GM12878 (cell line): ENCODE data around the gene FHOD3. TPM values are rescaled to one million over a fixed set of nuclear protein-coding genes. Genes with fewer than 3 reads are reported as not detected.

Experiments used
- ATAC-seq: fragments of 200-7000 bp; cut with Tn5 transposase; 3 replicates; pipeline ENCODE4 v1.9.1; 2020; ENCODE audit warnings: mild to moderate bottlenecking, moderate library complexity
- BruUV-seq: library from RNA; stranded (reverse); fragments of 400-500 nt; replicated peaks from 2 replicates; lab custom pipeline; 2021; lab: Mats Ljungman, UMichigan
- CTCF ChIA-PET: fragments of 300-600 bp; sonication (Branson Sonifier 250); formaldehyde crosslinking; extraction: SDS; loops from one replicate; lab custom pipeline; 2021; ENCODE audit warnings: inconsistent platforms; lab: Yijun Ruan, JAX
- POLR2A ChIA-PET: fragments of 350-600 bp; formaldehyde crosslinking; extraction: SDS; loops from one replicate; lab custom pipeline; 2021; ENCODE audit warnings: inconsistent platforms; lab: Charles Lee
- RAD21 ChIA-PET: fragments of 300-600 bp; sonication (Branson Sonifier 250); formaldehyde crosslinking; loops from one replicate; lab custom pipeline; 2023; ENCODE audit warnings: antibody characterized with exemption; ENCODE audit not compliant: unreplicated experiment; lab: Charles Lee
- SMC1A ChIA-PET: fragments of 300-600 bp; sonication (Branson Sonifier 250); formaldehyde crosslinking; loops from one replicate; lab custom pipeline; 2023; ENCODE audit not compliant: unreplicated experiment, uncharacterized antibody; lab: Charles Lee
- DNase-seq: peaks from one replicate; pipeline ENCODE4 v3.0.0-alpha.2; 2011; ENCODE audit warnings: low read depth, low spot score
- FAIRE-seq: peaks from 3 replicates; lab custom pipeline; 2011; peaks lifted over from hg19 to GRCh38; lab: Jason Lieb, UNC
- H2AFZ ChIP-seq: 2 replicates; pipeline ENCODE4 v1.6.0; 2011; ENCODE audit warnings: low read depth, low read length, control low read depth; ENCODE audit not compliant: control insufficient read depth
- H3K27ac ChIP-seq: 2 replicates; pipeline ENCODE4 v1.5.1; 2011; ENCODE audit warnings: control low read depth; ENCODE audit not compliant: control insufficient read depth, insufficient read depth
- H3K27me3 ChIP-seq, 2 experiments: replicated peaks in 1 of 2; 2 replicates each; pipeline versions ENCODE4 v1.6.0 to v1.6.1; 2011; ENCODE audit warnings: low read length in 1 of 2; ENCODE audit not compliant: control insufficient read depth in 2 of 2, insufficient read depth in 2 of 2
- H3K36me3 ChIP-seq, 2 experiments: 2 replicates each; pipeline ENCODE4 v1.5.1; 2011; ENCODE audit warnings: low read length in 1 of 2; ENCODE audit not compliant: control insufficient read depth in 2 of 2, insufficient read depth in 2 of 2
- H3K4me1 ChIP-seq: 2 replicates; pipeline ENCODE4 v1.6.1; 2011; ENCODE audit warnings: mild to moderate bottlenecking, low read length, moderate library complexity, mixed read lengths; ENCODE audit not compliant: control insufficient read depth, insufficient read depth
- H3K4me2 ChIP-seq: 2 replicates; pipeline ENCODE4 v1.6.0; 2011; ENCODE audit warnings: control low read depth; ENCODE audit not compliant: control insufficient read depth, insufficient read depth
- H3K4me3 ChIP-seq: fragments of 200-600 bp; sonication (generic); 2 replicates; pipeline ENCODE4 v1.5.1; 2016
- H3K79me2 ChIP-seq: 2 replicates; pipeline ENCODE4 v1.6.0; 2011; ENCODE audit warnings: low read length; ENCODE audit not compliant: control insufficient read depth, insufficient read depth
- H3K9ac ChIP-seq: 2 replicates; pipeline ENCODE4 v1.8.0; 2011; ENCODE audit warnings: low read length, control low read depth, mixed read lengths; ENCODE audit not compliant: control insufficient read depth, insufficient read depth
- H3K9me3 ChIP-seq: replicated peaks from 3 replicates; pipeline ENCODE4 v1.5.1; 2011; ENCODE audit warnings: mild to moderate bottlenecking, low read length; ENCODE audit not compliant: control insufficient read depth, insufficient read depth
- H4K20me1 ChIP-seq: 2 replicates; pipeline ENCODE4 v1.6.0; 2011; ENCODE audit not compliant: control insufficient read depth, insufficient read depth
- BHLHE40 ChIP-seq, 2 experiments: fragments of 450-650 bp in 1 of 2; IDR thresholded peaks; 2 replicates each; pipeline ENCODE4 v1.6.1; 2011 to 2017; ENCODE audit warnings: low read depth in 2 of 2, borderline replicate concordance in 1 of 2, improper control_type of control experiment in 1 of 2, low read length in 1 of 2, mild to moderate bottlenecking in 1 of 2
- BMI1 ChIP-seq: fragments of 450-650 bp; IDR thresholded peaks from 2 replicates; pipeline ENCODE4 v1.6.1; 2016; ENCODE audit warnings: mild to moderate bottlenecking, moderate library complexity, borderline replicate concordance
- CBX3 ChIP-seq: fragments of 200-600 bp; sonication (generic); IDR thresholded peaks from 2 replicates; pipeline ENCODE4 v1.6.1; 2016; ENCODE audit warnings: low read depth, borderline replicate concordance
- CHD2 ChIP-seq: IDR thresholded peaks from 2 replicates; pipeline ENCODE4 v1.6.1; 2011; ENCODE audit warnings: low read depth, low read length, improper control_type of control experiment, borderline replicate concordance
- E2F8 ChIP-seq: fragments of 450-650 bp; IDR thresholded peaks from 2 replicates; pipeline ENCODE4 v1.6.1; 2018; ENCODE audit warnings: mild to moderate bottlenecking, low read depth, moderate library complexity; ENCODE audit not compliant: partially characterized antibody
- ELK1 ChIP-seq: IDR thresholded peaks from 2 replicates; pipeline ENCODE4 v1.6.1; 2012; ENCODE audit warnings: low read depth, low read length, improper control_type of control experiment
- MTA2 ChIP-seq: fragments of 450-650 bp; IDR thresholded peaks from 2 replicates; pipeline ENCODE4 v1.6.1; 2016; ENCODE audit warnings: low read depth, mild to moderate bottlenecking, moderate library complexity
- NFIC ChIP-seq: IDR thresholded peaks from 2 replicates; pipeline ENCODE4 v1.6.1; 2012; ENCODE audit warnings: low read depth, mild to moderate bottlenecking, inconsistent platforms, low read length, moderate library complexity
- NFYA ChIP-seq: IDR thresholded peaks from 2 replicates; pipeline ENCODE4 v1.6.1; 2011; ENCODE audit warnings: low read depth, mild to moderate bottlenecking, low read length, improper control_type of control experiment, borderline replicate concordance
- PKNOX1 ChIP-seq: fragments of 450-650 bp; IDR thresholded peaks from 2 replicates; pipeline ENCODE4 v1.6.1; 2016; ENCODE audit warnings: mild to moderate bottlenecking
- RELA ChIP-seq: fragments of 450-650 bp; IDR thresholded peaks from 2 replicates; pipeline ENCODE4 v1.8.0; 2014; ENCODE audit warnings: borderline replicate concordance; ENCODE audit not compliant: partially characterized antibody
- SIN3A ChIP-seq: IDR thresholded peaks from 2 replicates; pipeline ENCODE4 v1.6.1; 2012; ENCODE audit warnings: low read depth, low read length, improper control_type of control experiment
- SMAD5 ChIP-seq: IDR thresholded peaks from 2 replicates; pipeline ENCODE4 v1.6.1; 2016; ENCODE audit warnings: antibody characterized with exemption, low read depth
- SREBF2 ChIP-seq: IDR thresholded peaks from 2 replicates; pipeline ENCODE4 v1.6.1; 2012; ENCODE audit warnings: mild to moderate bottlenecking, low read length
- TCF3 ChIP-seq: IDR thresholded peaks from 2 replicates; pipeline ENCODE4 v1.6.1; 2012; ENCODE audit warnings: low read depth, mild to moderate bottlenecking, low read length, borderline replicate concordance; ENCODE audit not compliant: insufficient read depth
- ZNF274 ChIP-seq: IDR thresholded peaks from one replicate; pipeline ENCODE4 v1.8.0; 2011; ENCODE audit not compliant: insufficient read length, insufficient read depth
- WGBS: methylation state at CpG from one replicate; pipeline ENCODE4 v1.1.6; 2016; ENCODE audit warnings: low lambda C conversion rate; ENCODE audit not compliant: insufficient replicate concordance, insufficient coverage; ENCODE audit errors: missing lambda C conversion rate; 5-methylcytosine and 5-hydroxymethylcytosine counted together
- in situ Hi-C: fragments of 300-500 bp; cut with MboI; formaldehyde crosslinking; loops from 9 replicates; pipeline ENCODE4 v1.14.3; 2018; ENCODE audit warnings: mixed read lengths
- intact Hi-C: fragments of 100-400 bp; cut with micrococcal nuclease; formaldehyde crosslinking; loops from one replicate; pipeline ENCODE4 v1.14.2; 2022; ENCODE audit not compliant: unreplicated experiment
- polyA plus RNA-seq, 11 experiments: library from polyadenylated mRNA; depleted of rRNA in 4 of 11; unstranded in 6 of 11; stranded (reverse) in 5 of 11; fragments of >200 nt; fragmentation: Nextera tagmentation in 4 of 11; fragmentation: Illumina TruSeq in 1 of 11; extraction: Ambion mirVana in 4 of 11; extraction: Trizol in 1 of 11; gene quantifications; 1 replicate in 1 of 11; 2 replicates in 10 of 11; pipeline versions ENCODE4 v1.2.1 to v1.2.3, GENCODE V29; 2011 to 2016; ENCODE audit warnings: inconsistent platforms in 2 of 11, missing spikeins in 2 of 11, low read depth in 1 of 11
- total RNA-seq, 4 experiments: library from RNA; depleted of rRNA in 3 of 4; stranded (reverse); fragments of >200 nt in 3 of 4; fragmentation: Illumina TruSeq in 1 of 4; extraction: Trizol in 1 of 4; gene quantifications; 2 replicates each; pipeline versions ENCODE4 v1.2.1 to v1.2.3, GENCODE V29; 2013 to 2021

The FHOD3 gene
- total and polyA plus RNA-seq, 10 of the 15 experiments (the other 5 are each of a cell fraction or from before 2014, with no cell fraction given) = 0.77 to 26.7 (median 10.4) TPM

- TF ChIP-seq RELA (no peak), SMAD5 (no peak), PKNOX1 (peak; percentile 45; the same call in 1 of the 2 replicates), ZNF274 (no peak)
Measured at GRCh38 chr18:36376361-36376760, 78.8 kb downstream of the FHOD3 start (continued).

- FAIRE-seq = no peak
- ChIA-PET SMC1A (interaction anchor here (0.8 to 50.9 kb wide), 12 partner anchors 3 to 195 kb away, joined by 3 to 1180 read pairs (median 4); no protein-coding TSS in a partner anchor), RAD21 (interaction anchor here (0.5 to 3.7 kb wide), 12 partner anchors 10 to 80 kb away, joined by 3 to 21 read pairs (median 5); partner anchors contain the start of gene FHOD3), POLR2A (interaction anchor here (0.8 to 2.8 kb wide), 7 partner anchors 9 to 79 kb away, joined by 3 to 13 read pairs (median 4); no protein-coding TSS in a partner anchor), CTCF (interaction anchor here (0.7 to 3.4 kb wide), 10 partner anchors 8 to 282 kb away, joined by 3 to 17 read pairs (median 4); no protein-coding TSS in a partner anchor)
- no peaks in the 10 kb centered on the region for H4K20me1 ChIP-seq
- ATAC-seq = no peak
- 45% methylated on average over 3 of the region's 3 CpGs for WGBS
- in situ Hi-C loops (no loop called here), intact Hi-C loops (no loop called here)
- H3K79me2 ChIP-seq = no peaks in the 10 kb centered on the region
- no peaks in the 10 kb centered on the region for H3K9me3 ChIP-seq
- no peak overlapping the region for H3K4me2 ChIP-seq
- H2AFZ ChIP-seq = no peak overlapping the region
- H3K9ac ChIP-seq = no peak overlapping the region
- H3K4me1 ChIP-seq = no peaks in the 10 kb centered on the region; the same call in 1 of the 2 replicates
- no TSS peak for BruUV-seq
- DNase-seq = no peak
- TF ChIP-seq NFYA = no peak
- TF ChIP-seq ELK1 = no peak
- TF ChIP-seq CHD2 = no peak
- no peak for TF ChIP-seq BHLHE40 (IDR thresholded peaks at IDR 0.05; ENCODE audit: borderline replicate concordance in 1 of 2, low read depth in 2 of 2, low read length in 1 of 2)
- TF ChIP-seq SREBF2 = no peak
- TF ChIP-seq TCF3 = no peak
- TF ChIP-seq MTA2 = no peak
- no peak for TF ChIP-seq CBX3
- TF ChIP-seq BMI1 = no peak
- no peak for TF ChIP-seq NFIC
- TF ChIP-seq E2F8 = no peak
- TF ChIP-seq SIN3A = no peak
- H3K27me3 ChIP-seq = no peaks in the 10 kb centered on the region
- no peaks in the 10 kb centered on the region for H3K36me3 ChIP-seq
- no peak overlapping the region for H3K4me3 ChIP-seq
- H3K27ac ChIP-seq = no peak overlapping the region
Measured at GRCh38 chr18:36377626-36378025, 80.1 kb downstream of the FHOD3 start.
